HG03520 (cell line): ENCODE measurements around the gene NCAM1.

Source experiments
- ATAC-seq: cut with Tn5 transposase; IDR thresholded peaks from one replicate; pipeline ENCODE4 v1.9.1; 2021; ENCODE audit warnings: mild to moderate bottlenecking, moderate library complexity; ENCODE audit not compliant: unreplicated experiment

The NCAM1 gene

GRCh38 chr11:113272927-113273615 lies 311.9 kb downstream of the NCAM1 start:
- no peak for ATAC-seq

- no peak for ATAC-seq
Observed at GRCh38 chr11:113273720-113274119, 312.5 kb downstream of the NCAM1 start.

- ATAC-seq = no peak
Observed at GRCh38 chr11:113274713-113275582, 313.7 kb downstream of the NCAM1 start.

- no peak for ATAC-seq
Observed at GRCh38 chr11:113275602-113276001, 314.4 kb downstream of the NCAM1 start.

GRCh38 chr11:113276466-113276865 lies 315.2 kb downstream of the NCAM1 start:
- ATAC-seq = no peak

- no peak for ATAC-seq
Observed at GRCh38 chr11:113277907-113278306, 316.7 kb downstream of the NCAM1 start.

- ATAC-seq = no peak
Observed at GRCh38 chr11:113278481-113278880, 317.3 kb downstream of the NCAM1 start.

- no peak for ATAC-seq
Observed at GRCh38 chr11:113278925-113279324, 317.7 kb downstream of the NCAM1 start.

GRCh38 chr11:113279591-113279990 lies 318.4 kb downstream of the NCAM1 start:
- ATAC-seq = no peak

GRCh38 chr11:113281052-113281725 lies 320.0 kb downstream of the NCAM1 start:
- ATAC-seq = no peak

GRCh38 chr11:113282898-113283437 lies 321.7 kb downstream of the NCAM1 start:
- no peak for ATAC-seq

GRCh38 chr11:113283881-113284280 lies 322.7 kb downstream of the NCAM1 start:
- ATAC-seq = no peak

- no peak for ATAC-seq
Observed at GRCh38 chr11:113286009-113286408, 324.8 kb downstream of the NCAM1 start.

GRCh38 chr11:113286509-113287497 lies 325.6 kb downstream of the NCAM1 start:
- ATAC-seq = no peak

GRCh38 chr11:113287801-113288200 lies 326.6 kb downstream of the NCAM1 start:
- no peak for ATAC-seq

GRCh38 chr11:113288286-113288863 lies 327.2 kb downstream of the NCAM1 start:
- ATAC-seq = no peak

- ATAC-seq = peak; percentile 86
Observed at GRCh38 chr11:113289431-113290187, 328.4 kb downstream of the NCAM1 start.

GRCh38 chr11:113293936-113294335 lies 332.7 kb downstream of the NCAM1 start:
- ATAC-seq = no peak

- no peak for ATAC-seq
Observed at GRCh38 chr11:113295993-113296392, 334.8 kb downstream of the NCAM1 start.
